ENCODE data around the gene TMCO5A. TPM values are rescaled to one million over a fixed set of nuclear protein-coding genes. Genes with fewer than 3 reads are reported as not detected.
A peak's percentile ranks its signal among the peaks of the same experiment; 100 is the strongest.

TMCO5A gene
- total RNA-seq, 1 donor from 2014 or later = not detected

DNA sequence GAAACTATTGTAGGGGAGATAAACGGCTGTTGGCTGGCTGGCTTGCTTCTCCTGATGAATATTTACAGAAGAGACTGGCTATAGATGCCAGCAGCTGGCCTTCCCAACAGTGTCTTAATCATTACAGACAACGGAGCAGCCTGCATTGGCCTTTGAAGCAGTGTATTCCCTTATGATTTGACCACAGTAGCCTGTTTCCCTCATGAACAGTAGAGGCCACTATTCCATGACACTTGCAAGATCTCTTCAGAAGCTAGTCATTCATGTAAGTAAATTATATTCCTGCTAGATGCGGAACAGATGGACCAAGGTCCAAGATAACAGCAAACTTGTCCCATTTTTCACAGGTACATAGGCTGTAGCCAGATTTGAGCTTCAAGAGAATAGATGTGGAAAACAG lies 47.3 kb downstream of the TMCO5A start:
- TF ChIP-seq, protein P1, sequence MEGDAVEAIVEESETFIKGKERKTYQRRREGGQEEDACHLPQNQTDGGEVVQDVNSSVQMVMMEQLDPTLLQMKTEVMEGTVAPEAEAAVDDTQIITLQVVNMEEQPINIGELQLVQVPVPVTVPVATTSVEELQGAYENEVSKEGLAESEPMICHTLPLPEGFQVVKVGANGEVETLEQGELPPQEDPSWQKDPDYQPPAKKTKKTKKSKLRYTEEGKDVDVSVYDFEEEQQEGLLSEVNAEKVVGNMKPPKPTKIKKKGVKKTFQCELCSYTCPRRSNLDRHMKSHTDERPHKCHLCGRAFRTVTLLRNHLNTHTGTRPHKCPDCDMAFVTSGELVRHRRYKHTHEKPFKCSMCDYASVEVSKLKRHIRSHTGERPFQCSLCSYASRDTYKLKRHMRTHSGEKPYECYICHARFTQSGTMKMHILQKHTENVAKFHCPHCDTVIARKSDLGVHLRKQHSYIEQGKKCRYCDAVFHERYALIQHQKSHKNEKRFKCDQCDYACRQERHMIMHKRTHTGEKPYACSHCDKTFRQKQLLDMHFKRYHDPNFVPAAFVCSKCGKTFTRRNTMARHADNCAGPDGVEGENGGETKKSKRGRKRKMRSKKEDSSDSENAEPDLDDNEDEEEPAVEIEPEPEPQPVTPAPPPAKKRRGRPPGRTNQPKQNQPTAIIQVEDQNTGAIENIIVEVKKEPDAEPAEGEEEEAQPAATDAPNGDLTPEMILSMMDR (conservative IDR thresholded peaks at IDR 0.05; ENCODE audit: low read depth, low read length) = peak; percentile 66
- peak; percentile 20 for DNase-seq (ENCODE audit: low read depth)
- H3K4me3 ChIP-seq (ENCODE audit: low read depth, low read length) = no peak overlapping the region

- H3K4me3 ChIP-seq (ENCODE audit: low read depth, low read length) = no peak overlapping the region
- TF ChIP-seq, protein P1 (conservative IDR thresholded peaks at IDR 0.05; ENCODE audit: low read depth, low read length) = no peak
- DNase-seq (ENCODE audit: low read depth) = no peak
Observed at GRCh38 chr15:37984368-37984767, 49.9 kb downstream of the TMCO5A start.

DNA sequence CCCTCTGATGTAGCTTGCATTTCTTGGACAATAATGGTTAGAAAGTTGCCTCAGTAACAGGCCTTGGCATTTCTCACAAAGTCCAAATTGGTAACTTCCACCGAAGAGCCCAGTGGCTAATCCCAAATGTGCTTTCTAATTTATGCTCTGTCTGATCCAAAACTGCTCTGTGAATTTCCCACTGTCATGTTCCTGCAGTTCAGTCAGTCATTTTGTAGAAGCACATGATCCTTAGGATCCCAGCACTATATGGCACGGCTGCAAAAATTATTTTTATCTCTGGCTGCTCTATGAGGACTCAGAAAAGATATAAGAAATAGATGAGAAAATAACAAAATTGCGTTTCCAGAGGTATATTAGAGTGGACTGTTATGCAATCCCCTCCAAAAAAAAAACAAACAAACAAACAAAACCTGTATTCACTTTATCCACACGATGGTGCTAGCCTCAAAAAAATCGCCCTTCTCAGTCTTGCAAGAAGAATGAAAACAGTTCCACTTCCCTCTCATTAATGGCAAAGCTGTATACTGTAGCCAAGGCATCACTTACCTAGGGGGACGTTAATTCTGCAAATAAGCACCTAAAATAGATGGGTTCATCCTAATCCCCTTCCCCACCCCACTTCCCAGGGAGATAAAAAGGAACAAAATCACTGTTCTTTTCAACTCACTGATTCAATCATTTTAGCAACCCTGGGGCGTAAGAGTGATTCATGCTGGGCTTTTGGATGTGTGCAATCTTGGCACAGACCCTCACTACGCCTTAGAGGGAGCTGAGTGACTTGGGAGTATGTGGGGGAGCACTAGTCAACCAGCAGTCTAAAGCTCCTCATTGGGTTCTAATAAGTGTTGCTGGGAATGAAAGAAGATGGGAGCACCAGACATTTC lies 61.3 kb downstream of the TMCO5A start:
- DNase-seq (ENCODE audit: low read depth) = peak; percentile 39
- TF ChIP-seq, protein P1 (conservative IDR thresholded peaks at IDR 0.05; ENCODE audit: low read depth, low read length) = peak; percentile 74
- H3K4me3 ChIP-seq (ENCODE audit: low read depth, low read length) = no peak overlapping the region

Data from epithelial cell of proximal tubule (primary cell).